OCI-LY1 (cell line): ENCODE measurements around the gene FHOD3.

Experiments used
- H2AFZ ChIP-seq: fragments of 200-600 bp; sonication (generic), shearing (Covaris generic); 2 replicates; pipeline ENCODE4 v1.6.0; 2014; ENCODE audit warnings: antibody characterized with exemption, mild to moderate bottlenecking, low read length
- H3F3A ChIP-seq: fragments of 200-600 bp; sonication (generic), shearing (Covaris generic); 2 replicates; pipeline ENCODE4 v1.6.0; 2014; ENCODE audit warnings: mild to moderate bottlenecking, antibody characterized with exemption, low read length, moderate library complexity; ENCODE audit not compliant: insufficient read depth
- H3K27ac ChIP-seq: fragments of 200-600 bp; sonication (generic); 2 replicates; pipeline ENCODE4 v1.5.1; 2014; ENCODE audit warnings: low read length, mixed run types, mild to moderate bottlenecking, low read depth; ENCODE audit not compliant: poor library complexity, severe bottlenecking
- H3K27me3 ChIP-seq: fragments of 200-600 bp; sonication (generic); 2 replicates; pipeline ENCODE4 v1.6.0; 2014; ENCODE audit warnings: antibody characterized with exemption, mild to moderate bottlenecking, low read length, moderate library complexity; ENCODE audit not compliant: insufficient read depth
- H3K36me3 ChIP-seq: fragments of 200-600 bp; sonication (generic); 2 replicates; pipeline ENCODE4 v1.6.1; 2014; ENCODE audit warnings: mild to moderate bottlenecking, antibody characterized with exemption, low read length, moderate library complexity, mixed read lengths; ENCODE audit not compliant: insufficient read depth
- H3K4me1 ChIP-seq: fragments of 200-600 bp; sonication (generic); 2 replicates; pipeline ENCODE4 v1.5.1; 2014; ENCODE audit warnings: mild to moderate bottlenecking, low read length, moderate library complexity; ENCODE audit not compliant: insufficient read depth, severe bottlenecking
- H3K4me2 ChIP-seq: fragments of 200-600 bp; sonication (generic), shearing (Covaris generic); 2 replicates; pipeline ENCODE4 v1.6.1; 2014; ENCODE audit warnings: low read length
- H3K4me3 ChIP-seq: fragments of 200-600 bp; sonication (generic); 2 replicates; pipeline ENCODE4 v1.5.1; 2014; ENCODE audit warnings: low read length, low read depth, mild to moderate bottlenecking, mixed read lengths; ENCODE audit not compliant: poor library complexity, severe bottlenecking
- H3K79me2 ChIP-seq: fragments of 200-600 bp; shearing (Covaris generic); 2 replicates; pipeline ENCODE4 v1.6.1; 2016; ENCODE audit warnings: mixed run types, low read length, mixed read lengths; ENCODE audit not compliant: insufficient read depth
- H3K9ac ChIP-seq: fragments of 200-600 bp; sonication (generic), shearing (Covaris generic); 2 replicates; pipeline ENCODE4 v1.6.1; 2014; ENCODE audit warnings: mild to moderate bottlenecking, low read length, mixed read lengths
- H3K9me2 ChIP-seq: fragments of 200-600 bp; sonication (generic), shearing (Covaris generic); 2 replicates; pipeline ENCODE4 v1.6.1; 2014; ENCODE audit warnings: low read depth, mild to moderate bottlenecking, low read length, mixed read lengths
- H3K9me3 ChIP-seq: fragments of 200-600 bp; shearing (Covaris generic); 2 replicates; pipeline ENCODE4 v1.6.1; 2014; ENCODE audit warnings: low read length, mixed read lengths
- H4K20me1 ChIP-seq: fragments of 200-600 bp; sonication (generic), shearing (Covaris generic); 2 replicates; pipeline ENCODE4 v1.6.0; 2016; ENCODE audit warnings: mild to moderate bottlenecking, low read length; ENCODE audit not compliant: insufficient read depth
- CTCF ChIP-seq: fragments of 200-600 bp; sonication (generic), shearing (Covaris generic); IDR thresholded peaks from 2 replicates; pipeline ENCODE4 v1.5.1; 2017; ENCODE audit warnings: mild to moderate bottlenecking, antibody characterized with exemption, low read length, moderate library complexity, mixed read lengths
- EZH2 ChIP-seq: fragments of 200-600 bp; sonication (generic), shearing (Covaris generic); IDR thresholded peaks from 2 replicates; pipeline ENCODE4 v1.8.0; 2017; ENCODE audit warnings: borderline replicate concordance, mixed run types, mild to moderate bottlenecking, antibody characterized with exemption, low read length, moderate library complexity, mixed read lengths

Gene FHOD3

GRCh38 chr18:36786686-36787085 is 489.2 kb downstream of the FHOD3 start:
- Histone ChIP-seq H3K36me3 (peaks cover 30% of the 10 kb centered on the region), H3K27me3 (no peaks in the 10 kb centered on the region), H3K4me1 (no peaks in the 10 kb centered on the region), H4K20me1 (no peaks in the 10 kb centered on the region), H3K9me2 (no peaks in the 10 kb centered on the region), H2AFZ (no peak overlapping the region), H3K79me2 (no peaks in the 10 kb centered on the region), H3K9ac (no peak overlapping the region), H3K9me3 (0 out of 2 replicates have a peak, but pooled peaks cover 3% of the 10 kb centered on the region), H3K27ac (no peak overlapping the region), H3F3A (no peaks in the 10 kb centered on the region), H3K4me2 (no peak overlapping the region), H3K4me3 (no peak overlapping the region)
- TF ChIP-seq CTCF: no peak
- TF ChIP-seq EZH2: no peak

- no peak for TF ChIP-seq EZH2
- no peak for TF ChIP-seq CTCF
- H3K79me2 ChIP-seq: no peaks in the 10 kb centered on the region
- H3K36me3 ChIP-seq: peaks cover 80% of the 10 kb centered on the region
- no peak overlapping the region for H2AFZ ChIP-seq
- no peaks in the 10 kb centered on the region for H3K9me2 ChIP-seq
- H3K4me2 ChIP-seq: no peak overlapping the region
- H3K4me3 ChIP-seq: no peak overlapping the region
- no peak overlapping the region for H3K27ac ChIP-seq
- H3K9me3 ChIP-seq: 0 out of 2 replicates have a peak, but pooled peaks cover 3% of the 10 kb centered on the region
- H3K4me1 ChIP-seq: no peaks in the 10 kb centered on the region
- H3K27me3 ChIP-seq: no peaks in the 10 kb centered on the region
- H4K20me1 ChIP-seq: no peaks in the 10 kb centered on the region
- no peak overlapping the region for H3K9ac ChIP-seq
- H3F3A ChIP-seq: no peaks in the 10 kb centered on the region
Measured at GRCh38 chr18:36792634-36793283, 495.2 kb downstream of the FHOD3 start.

- H3K9ac ChIP-seq: no peak overlapping the region
- H3K27ac ChIP-seq: no peak overlapping the region
- no peak for TF ChIP-seq EZH2
- no peak for TF ChIP-seq CTCF
- peaks cover 92% of the 10 kb centered on the region for H3K36me3 ChIP-seq
- H3K4me3 ChIP-seq: no peak overlapping the region
- no peak overlapping the region for H2AFZ ChIP-seq
- H3K9me2 ChIP-seq: no peaks in the 10 kb centered on the region
- H3F3A ChIP-seq: no peaks in the 10 kb centered on the region
- H3K79me2 ChIP-seq: no peaks in the 10 kb centered on the region
- no peaks in the 10 kb centered on the region for H3K4me1 ChIP-seq
- H3K27me3 ChIP-seq: no peaks in the 10 kb centered on the region
- H3K4me2 ChIP-seq: no peak overlapping the region
- H3K9me3 ChIP-seq: no peaks in the 10 kb centered on the region
- no peaks in the 10 kb centered on the region for H4K20me1 ChIP-seq
Measured at GRCh38 chr18:36798738-36799473, 501.4 kb downstream of the FHOD3 start.
